Activated CD4-positive, alpha-beta T cell treated with anti-CD3 and anti-CD28 coated beads, Interleukin-2, amount 50 U/mL, for 16 hours (primary cell): ENCODE measurements around the gene NPIPB8.
"Not testable (repeated sequence)": the region's sequence is repeated elsewhere in the genome, so short reads cannot be mapped to it uniquely, and the experiment has no call there.

Source experiments
- DNase-seq: peaks from one replicate; pipeline ENCODE4 v3.0.0-alpha.2; 2020

The NPIPB8 gene

DNA sequence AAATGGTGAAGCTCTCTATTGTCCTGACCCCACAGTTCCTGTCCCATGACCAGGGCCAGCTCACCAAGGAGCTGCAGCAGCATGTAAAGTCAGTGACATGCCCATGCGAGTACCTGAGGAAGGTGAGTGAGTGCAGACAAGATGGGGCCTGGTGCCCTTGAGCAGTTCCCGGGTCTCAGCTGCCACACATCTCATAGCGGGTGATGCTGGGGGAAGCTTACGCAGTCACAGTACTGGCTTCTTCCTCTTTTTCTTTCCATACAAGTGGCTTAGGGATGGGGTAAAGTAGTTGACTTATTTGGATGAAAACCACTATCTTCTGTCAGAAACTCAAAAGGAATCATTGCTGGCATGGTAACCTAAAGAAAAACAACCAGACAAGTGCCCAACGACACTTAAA, 494 bp downstream of the NPIPB8 start:
- DNase-seq = not testable (repeated sequence)

GRCh38 chr16:28639959-28640358, 2.1 kb downstream of the NPIPB8 start:
- DNase-seq = peak; percentile 43

GRCh38 chr16:28666264-28666663, 28.4 kb downstream of the NPIPB8 start:
- DNase-seq = not testable (repeated sequence)

DNA sequence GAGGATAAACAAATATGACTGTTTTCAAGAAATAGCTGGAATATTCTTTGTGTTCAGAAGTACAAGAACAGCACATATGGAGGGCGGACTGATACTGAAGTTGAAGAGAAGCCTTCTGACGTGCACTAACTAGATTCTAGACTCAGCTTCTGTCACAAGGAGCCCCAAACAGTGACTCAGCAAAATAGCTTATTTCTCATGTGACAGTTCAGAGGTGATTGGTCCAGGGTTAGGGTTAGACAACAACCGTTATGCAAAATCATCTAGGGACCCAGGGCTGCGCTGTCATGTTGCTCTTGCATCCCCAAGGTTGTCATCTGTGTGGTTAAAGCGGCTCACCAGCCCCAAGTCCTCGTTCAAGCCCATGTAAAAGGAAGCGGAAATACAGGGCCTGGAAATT, 29.6 kb downstream of the NPIPB8 start:
- not testable (repeated sequence) for DNase-seq

- not testable (repeated sequence) for DNase-seq
These were observed 30.3 kb downstream of the NPIPB8 start for GRCh38 chr16:28668199-28668598.

DNA sequence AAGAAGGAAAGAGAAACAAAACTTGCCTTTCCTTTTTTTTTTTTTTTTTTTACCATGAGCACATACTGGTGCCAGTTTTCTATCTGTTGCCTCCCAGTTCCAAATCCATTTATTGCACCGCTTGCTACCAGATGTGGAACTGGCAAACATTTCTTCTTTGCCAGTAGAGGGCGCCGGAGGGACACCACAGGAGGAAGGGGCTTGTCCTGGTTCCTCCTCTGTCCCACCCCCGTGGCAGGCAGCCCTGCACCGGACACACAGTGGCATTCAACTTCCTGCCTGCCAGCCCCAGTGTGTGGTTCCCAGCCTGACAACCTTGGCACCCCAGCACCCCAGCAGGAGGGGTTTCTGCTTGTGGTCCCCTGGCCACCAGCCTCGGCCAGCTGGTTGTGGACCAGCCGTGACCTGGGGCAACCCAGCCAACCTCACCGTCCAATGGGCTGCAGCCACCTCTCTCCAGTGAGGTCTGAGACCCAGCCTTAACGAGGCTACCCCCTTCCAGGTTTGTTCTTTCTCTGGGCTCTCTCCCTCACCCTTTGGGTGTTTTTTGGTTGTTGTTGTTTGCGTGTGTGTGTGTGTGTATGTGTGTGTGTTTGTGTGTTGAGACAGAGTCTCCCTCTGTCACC, 50.6 kb downstream of the NPIPB8 start:
- not testable (repeated sequence) for DNase-seq

DNA sequence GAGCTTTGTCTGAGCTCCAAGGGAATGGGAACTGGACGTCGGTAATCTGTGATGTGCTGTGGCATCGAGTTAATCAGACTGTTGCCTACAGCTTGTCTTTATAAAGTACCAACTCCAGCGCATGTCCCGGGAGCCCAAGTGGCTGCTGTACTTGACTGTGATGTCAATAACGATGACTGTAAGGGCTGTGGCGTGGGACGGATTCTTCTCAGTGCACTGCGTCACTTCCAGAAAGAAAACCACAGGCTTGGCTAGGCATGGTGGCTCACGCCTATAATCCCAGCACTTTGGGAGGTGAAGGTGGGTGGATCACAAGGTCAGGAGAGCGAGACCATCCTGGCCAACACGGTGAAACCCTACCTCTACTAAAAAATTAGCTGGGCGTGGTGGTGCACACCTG, 51.6 kb downstream of the NPIPB8 start:
- DNase-seq = not testable (repeated sequence)

- DNase-seq = not testable (repeated sequence)
These were observed 53.9 kb downstream of the NPIPB8 start for GRCh38 chr16:28691722-28692121.

DNA sequence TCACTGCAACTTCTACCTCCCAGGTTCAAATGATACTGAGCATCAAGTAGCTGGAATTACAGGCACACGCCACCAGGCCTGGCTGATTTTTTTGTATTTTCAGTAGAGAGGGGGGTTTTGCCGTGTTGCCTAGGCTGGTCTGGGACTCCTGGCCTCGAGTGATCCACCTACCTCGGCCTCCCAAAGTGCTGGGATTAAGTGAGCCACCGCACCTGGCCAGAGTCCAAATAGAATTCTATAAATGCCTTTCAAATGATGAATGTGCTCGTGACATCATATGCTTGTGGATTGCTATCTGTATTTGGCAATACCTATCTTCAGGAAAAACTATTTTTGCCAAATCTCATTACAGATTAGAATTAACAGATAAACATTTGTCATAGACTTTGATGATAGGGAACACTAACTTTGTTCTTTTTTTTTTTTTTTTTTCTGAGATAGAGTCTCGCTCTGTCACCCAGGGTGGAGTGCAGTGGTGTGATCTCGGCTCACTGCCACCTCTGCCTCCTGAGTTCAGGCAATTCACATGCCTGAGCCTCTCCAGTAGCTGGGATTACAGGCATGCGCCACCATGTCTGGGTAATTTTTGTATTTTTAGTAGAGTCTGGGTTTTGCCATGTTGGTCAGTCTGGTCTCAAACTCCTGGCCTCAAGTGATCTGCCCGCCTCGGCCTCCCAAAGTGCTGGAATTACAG, 55.5 kb downstream of the NPIPB8 start:
- DNase-seq = not testable (repeated sequence)

DNA sequence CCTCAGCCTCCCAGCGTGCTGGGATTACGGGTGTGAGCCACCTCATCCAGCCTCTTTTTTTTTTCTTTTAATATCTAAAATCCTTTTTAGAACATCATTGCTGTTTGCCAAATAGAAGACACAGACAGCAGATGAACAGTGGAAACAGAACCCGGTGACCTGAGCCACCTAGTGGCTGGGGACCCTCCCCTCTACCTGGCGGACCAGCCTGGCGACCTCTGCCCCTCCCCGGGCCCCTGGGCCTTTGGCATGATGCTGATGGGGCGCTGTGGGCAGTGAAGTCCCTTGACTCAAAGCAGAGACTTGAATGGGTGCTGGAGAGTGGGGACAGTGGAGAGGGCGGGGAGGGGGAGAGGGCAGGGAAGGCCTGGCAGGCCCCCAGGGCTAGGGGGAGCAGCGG, 61.9 kb downstream of the NPIPB8 start:
- not testable (repeated sequence) for DNase-seq

DNA sequence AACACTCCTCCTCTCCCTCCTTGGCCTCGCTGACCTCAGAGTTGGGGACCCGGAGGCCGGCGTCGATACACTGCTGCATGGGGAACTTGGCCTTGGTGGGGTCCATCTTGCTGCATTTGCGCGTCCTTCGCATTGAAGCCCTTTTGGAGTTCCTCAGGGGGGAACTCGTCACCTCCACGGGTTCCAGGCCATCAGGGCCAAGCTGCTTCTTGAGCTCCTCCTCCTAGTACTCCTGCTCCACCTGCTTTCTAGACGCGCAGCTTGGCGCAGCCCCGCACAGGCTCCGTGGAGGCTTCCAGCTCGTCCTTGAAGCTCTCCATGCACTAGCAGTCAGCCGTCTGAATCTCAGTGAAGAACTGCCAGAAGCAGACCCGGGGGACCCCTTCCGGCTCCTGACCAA, 62.5 kb downstream of the NPIPB8 start:
- DNase-seq = not testable (repeated sequence)

DNA sequence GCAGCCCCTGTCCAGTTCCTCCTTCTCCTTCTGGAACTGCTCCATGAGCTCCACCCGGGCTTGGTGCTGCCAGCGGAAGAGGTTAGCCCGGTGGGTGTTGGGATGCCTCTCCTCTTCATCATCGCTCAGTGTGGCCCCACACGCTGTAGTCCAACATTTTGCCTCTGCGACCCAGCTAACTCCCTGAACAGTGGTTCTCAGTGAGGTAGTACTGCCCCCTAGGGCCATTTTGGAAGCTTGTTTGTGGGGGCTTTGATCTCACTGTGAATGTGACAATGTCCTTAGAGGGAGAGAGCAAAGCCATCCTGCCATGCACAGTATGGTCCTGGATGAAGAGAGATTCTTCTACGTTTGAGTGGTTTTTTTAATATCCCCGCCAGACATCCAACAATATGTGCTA, 63.5 kb downstream of the NPIPB8 start:
- not testable (repeated sequence) for DNase-seq

DNA sequence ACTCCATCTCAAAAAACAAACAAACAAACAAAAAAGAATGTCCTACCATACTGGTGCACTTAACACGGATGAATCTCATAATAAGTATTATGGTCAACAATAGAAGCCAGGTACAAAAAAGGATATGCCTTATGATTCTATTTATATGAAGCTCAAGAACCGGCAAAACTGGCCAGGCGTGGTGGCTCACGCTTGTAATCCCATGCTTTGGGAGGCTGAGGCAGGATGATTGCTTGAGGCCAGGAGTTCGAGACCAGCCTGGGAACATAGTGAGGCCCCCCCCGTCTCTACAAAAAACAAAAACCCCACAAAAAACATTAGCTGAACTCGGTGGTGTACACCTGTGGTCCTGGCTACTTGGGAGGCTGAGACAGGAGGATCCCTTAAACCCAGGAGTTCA, 66.4 kb downstream of the NPIPB8 start:
- not testable (repeated sequence) for DNase-seq
